Fibroblast of lung (primary cell): ENCODE data around the gene N4BP2. TPM values are rescaled to one million over a fixed set of nuclear protein-coding genes. Genes with fewer than 3 reads are reported as not detected.

Experiments used
- DNase-seq, 2 donors: peaks; one replicate each; pipeline versions ENCODE4 v3.0.0 to v3.0.0-alpha.2; 2010; ENCODE audit warnings: low read depth in 2 of 2
- H2AFZ ChIP-seq: 2 replicates; pipeline ENCODE4 v1.5.1; 2012; ENCODE audit warnings: low read length, control low read depth, inconsistent platforms
- H3K27ac ChIP-seq: 2 replicates; pipeline ENCODE4 v1.5.1; 2011; ENCODE audit warnings: low read length, control low read depth; ENCODE audit not compliant: insufficient read depth
- H3K27me3 ChIP-seq: 2 replicates; pipeline ENCODE4 v1.5.1; 2011; ENCODE audit warnings: mild to moderate bottlenecking, low read length; ENCODE audit not compliant: control insufficient read depth, insufficient read depth
- H3K36me3 ChIP-seq: 2 replicates; pipeline ENCODE4 v1.5.1; 2011; ENCODE audit warnings: low read length; ENCODE audit not compliant: control insufficient read depth, insufficient read depth
- H3K4me1 ChIP-seq: 2 replicates; pipeline ENCODE4 v1.5.1; 2011; ENCODE audit warnings: low read length; ENCODE audit not compliant: control insufficient read depth, insufficient read depth; ENCODE audit errors: extremely low read depth
- H3K4me2 ChIP-seq: 2 replicates; pipeline ENCODE4 v1.5.1; 2011; ENCODE audit warnings: low read length, control low read depth; ENCODE audit not compliant: insufficient read depth; ENCODE audit errors: extremely low read depth
- H3K4me3 ChIP-seq, 4 experiments: fragments of 200-600 bp in 1 of 4; sonication (generic) in 1 of 4; replicated peaks in 1 of 4; 2 replicates each; pipeline ENCODE4 v1.5.1; 2011 to 2016; ENCODE audit warnings: low read length in 4 of 4, low read depth in 3 of 4, mild to moderate bottlenecking in 3 of 4, control low read depth in 2 of 4, inconsistent platforms in 1 of 4, mixed read lengths in 1 of 4; ENCODE audit not compliant: insufficient read depth in 1 of 4; ENCODE audit errors: control extremely low read depth in 1 of 4
- H3K79me2 ChIP-seq: 2 replicates; pipeline ENCODE4 v1.5.1; 2012; ENCODE audit warnings: mild to moderate bottlenecking, low read length, inconsistent platforms; ENCODE audit not compliant: control insufficient read depth, insufficient read depth
- H3K9ac ChIP-seq: 2 replicates; pipeline ENCODE4 v1.5.1; 2011; ENCODE audit warnings: mild to moderate bottlenecking, low read length, control low read depth; ENCODE audit not compliant: insufficient read depth
- H3K9me3 ChIP-seq: 2 replicates; pipeline ENCODE4 v1.5.1; 2012; ENCODE audit warnings: low read depth, low read length; ENCODE audit not compliant: control insufficient read depth, insufficient read depth
- H4K20me1 ChIP-seq: 2 replicates; pipeline ENCODE4 v1.5.1; 2011; ENCODE audit warnings: low read length; ENCODE audit not compliant: control insufficient read depth, insufficient read depth; ENCODE audit errors: extremely low read depth
- EZH2 ChIP-seq: IDR thresholded peaks from 2 replicates; pipeline ENCODE4 v1.5.1; 2012; ENCODE audit warnings: low read length, control low read depth, mild to moderate bottlenecking; ENCODE audit errors: missing control alignments
- polyA plus RNA-seq, 2 donors: library from polyadenylated mRNA; depleted of rRNA in 1 of 2; stranded (reverse) in 1 of 2; unstranded in 1 of 2; fragments of >200 nt; gene quantifications; 2 replicates each; pipeline ENCODE4 v1.2.1, GENCODE V29; 2011 to 2012; ENCODE audit warnings: missing spikeins in 1 of 2
- total RNA-seq: library from RNA; depleted of rRNA; stranded (reverse); fragments of >200 nt; gene quantifications from 2 replicates; pipeline ENCODE4 v1.2.1, GENCODE V29; 2014
- TF ChIP-seq, protein P1 (sequence below), 2 donors: IDR thresholded peaks in 1 of 2; conservative IDR thresholded peaks in 1 of 2; 1 replicate in 1 of 2; 2 replicates in 1 of 2; pipeline ENCODE4 v1.5.1; 2011 to 2012; ENCODE audit warnings: low read length in 2 of 2, control low read depth in 1 of 2, inconsistent platforms in 1 of 2, low read depth in 1 of 2, mild to moderate bottlenecking in 1 of 2

The N4BP2 gene
- total and polyA plus RNA-seq, 2 donors (not counting 1 experiment from before 2014, with no cell fraction given) = 3.0 to 5.3 TPM

DNA sequence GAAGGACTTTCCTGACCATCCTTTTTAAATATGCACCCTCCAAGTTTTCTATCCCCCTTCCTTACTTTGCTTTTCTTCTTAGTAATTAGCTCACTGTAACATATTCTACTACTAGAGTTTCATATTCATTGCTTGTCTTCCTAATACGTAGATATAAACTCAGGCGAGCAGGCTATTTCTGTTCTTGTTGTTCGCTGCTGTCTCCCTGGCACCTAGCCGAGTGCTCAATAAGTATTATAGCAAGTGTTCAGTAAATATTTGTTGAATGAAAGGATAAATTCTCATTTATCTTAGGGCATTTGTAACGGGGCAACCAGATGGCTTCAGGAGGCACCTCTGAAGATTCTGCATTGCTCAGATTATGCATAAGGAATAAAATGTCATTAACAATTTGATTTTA, 133.4 kb downstream of the N4BP2 start:
- Histone ChIP-seq H3K4me3 (no peak overlapping the region), H3K4me1 (no peaks in the 10 kb centered on the region), H3K27ac (no peak overlapping the region), H3K36me3 (no peaks in the 10 kb centered on the region), H3K4me2 (no peak overlapping the region), H3K9ac (no peak overlapping the region), H4K20me1 (no peaks in the 10 kb centered on the region), H3K9me3 (no peaks in the 10 kb centered on the region), H2AFZ (no peak overlapping the region), H3K79me2 (no peaks in the 10 kb centered on the region), H3K27me3 (no peaks in the 10 kb centered on the region)
- TF ChIP-seq, protein P1, sequence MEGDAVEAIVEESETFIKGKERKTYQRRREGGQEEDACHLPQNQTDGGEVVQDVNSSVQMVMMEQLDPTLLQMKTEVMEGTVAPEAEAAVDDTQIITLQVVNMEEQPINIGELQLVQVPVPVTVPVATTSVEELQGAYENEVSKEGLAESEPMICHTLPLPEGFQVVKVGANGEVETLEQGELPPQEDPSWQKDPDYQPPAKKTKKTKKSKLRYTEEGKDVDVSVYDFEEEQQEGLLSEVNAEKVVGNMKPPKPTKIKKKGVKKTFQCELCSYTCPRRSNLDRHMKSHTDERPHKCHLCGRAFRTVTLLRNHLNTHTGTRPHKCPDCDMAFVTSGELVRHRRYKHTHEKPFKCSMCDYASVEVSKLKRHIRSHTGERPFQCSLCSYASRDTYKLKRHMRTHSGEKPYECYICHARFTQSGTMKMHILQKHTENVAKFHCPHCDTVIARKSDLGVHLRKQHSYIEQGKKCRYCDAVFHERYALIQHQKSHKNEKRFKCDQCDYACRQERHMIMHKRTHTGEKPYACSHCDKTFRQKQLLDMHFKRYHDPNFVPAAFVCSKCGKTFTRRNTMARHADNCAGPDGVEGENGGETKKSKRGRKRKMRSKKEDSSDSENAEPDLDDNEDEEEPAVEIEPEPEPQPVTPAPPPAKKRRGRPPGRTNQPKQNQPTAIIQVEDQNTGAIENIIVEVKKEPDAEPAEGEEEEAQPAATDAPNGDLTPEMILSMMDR (conservative IDR thresholded peaks at IDR 0.05 in 1 of 2, IDR thresholded peaks at IDR 0.05 in 1 of 2; ENCODE audit: low read depth in 1 of 2, low read length in 2 of 2) = no peak
- no peak for TF ChIP-seq EZH2
- DNase-seq = peak in 1 of 2 donors; percentile 65

DNA sequence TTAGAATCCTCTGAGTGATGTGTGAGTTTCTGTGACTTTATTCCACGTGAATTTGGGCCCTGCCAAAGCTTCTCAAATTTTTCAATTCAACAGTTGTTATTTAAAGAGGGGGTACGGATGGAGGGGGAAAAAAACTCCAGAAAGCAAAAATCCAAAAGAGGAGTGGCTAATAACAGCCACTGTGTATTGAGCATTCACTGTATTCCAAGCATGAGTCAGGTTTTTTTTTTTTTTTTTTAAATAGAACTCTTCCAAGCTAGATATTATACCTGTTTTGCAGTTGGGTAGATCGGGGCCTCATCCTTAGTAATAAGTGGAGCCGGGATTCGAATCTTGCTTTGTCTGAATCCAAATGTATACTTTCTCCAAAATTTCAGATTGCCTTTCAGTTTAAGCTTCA, 133.8 kb downstream of the N4BP2 start:
- H3K4me1 ChIP-seq = no peaks in the 10 kb centered on the region
- H3K79me2 ChIP-seq = no peaks in the 10 kb centered on the region
- no peaks in the 10 kb centered on the region for H3K36me3 ChIP-seq
- no peak overlapping the region for H3K27ac ChIP-seq
- DNase-seq = no peak
- H3K4me2 ChIP-seq = no peak overlapping the region
- H3K27me3 ChIP-seq = no peaks in the 10 kb centered on the region
- no peak overlapping the region for H3K9ac ChIP-seq
- TF ChIP-seq EZH2 = no peak
- TF ChIP-seq, protein P1 (conservative IDR thresholded peaks at IDR 0.05 in 1 of 2, IDR thresholded peaks at IDR 0.05 in 1 of 2; ENCODE audit: low read depth in 1 of 2, low read length in 2 of 2) = no peak
- no peaks in the 10 kb centered on the region for H3K9me3 ChIP-seq
- H3K4me3 ChIP-seq = no peak overlapping the region
- no peaks in the 10 kb centered on the region for H4K20me1 ChIP-seq
- no peak overlapping the region for H2AFZ ChIP-seq

GRCh38 chr4:40190880-40191815, 134.5 kb downstream of the N4BP2 start:
- TF ChIP-seq, protein P1 (conservative IDR thresholded peaks at IDR 0.05 in 1 of 2, IDR thresholded peaks at IDR 0.05 in 1 of 2; ENCODE audit: low read depth in 1 of 2, low read length in 2 of 2) = no peak
- no peak for TF ChIP-seq EZH2
- H3K79me2 ChIP-seq = no peaks in the 10 kb centered on the region
- no peak overlapping the region for H3K4me2 ChIP-seq
- no peaks in the 10 kb centered on the region for H3K27me3 ChIP-seq
- H3K36me3 ChIP-seq = no peaks in the 10 kb centered on the region
- H3K4me1 ChIP-seq = no peaks in the 10 kb centered on the region
- no peaks in the 10 kb centered on the region for H4K20me1 ChIP-seq
- no peak for DNase-seq
- no peaks in the 10 kb centered on the region for H3K9me3 ChIP-seq
- H3K27ac ChIP-seq = no peak overlapping the region
- no peak overlapping the region for H3K4me3 ChIP-seq
- H3K9ac ChIP-seq = no peak overlapping the region
- no peak overlapping the region for H2AFZ ChIP-seq
